Mucosa of rectum (tissue), 2 donors: Measurements from ENCODE around the gene ZNF227.

Experiments used
- H3K27ac ChIP-seq, 2 donors: one replicate each; pipeline ENCODE4 v1.7.0; 2013; ENCODE audit warnings: inconsistent platforms in 2 of 2, low read depth in 2 of 2, low read length in 2 of 2
- H3K27me3 ChIP-seq, 2 donors: one replicate each; pipeline ENCODE4 v1.7.0; 2013; ENCODE audit warnings: low read length in 2 of 2; ENCODE audit not compliant: control insufficient read depth in 2 of 2, insufficient read depth in 2 of 2
- H3K36me3 ChIP-seq, 2 donors: one replicate each; pipeline ENCODE4 v1.7.0; 2013; ENCODE audit warnings: low read length in 2 of 2; ENCODE audit not compliant: control insufficient read depth in 2 of 2, insufficient read depth in 2 of 2
- H3K4me1 ChIP-seq, 2 donors: one replicate each; pipeline ENCODE4 v1.7.0; 2013; ENCODE audit warnings: low read length in 2 of 2, mild to moderate bottlenecking in 1 of 2; ENCODE audit not compliant: control insufficient read depth in 2 of 2, insufficient read depth in 2 of 2
- H3K4me3 ChIP-seq, 2 donors: one replicate each; pipeline ENCODE4 v1.7.0; 2013; ENCODE audit warnings: low read length in 2 of 2
- H3K9ac ChIP-seq, 2 donors: one replicate each; pipeline ENCODE4 v1.7.0; 2013; ENCODE audit warnings: low read length in 2 of 2, low read depth in 1 of 2, mild to moderate bottlenecking in 1 of 2
- H3K9me3 ChIP-seq, 2 donors: one replicate each; pipeline ENCODE4 v1.7.0; 2013; ENCODE audit warnings: low read length in 2 of 2; ENCODE audit not compliant: control insufficient read depth in 2 of 2
- donor health status: healthy.
- donor health status: Normal muscosa, but diverticular disease.

The ZNF227 gene

GRCh38 chr19:44260695-44261446 lies 48.5 kb downstream of the ZNF227 start:
- Histone ChIP-seq H3K4me1 (no peaks in the 10 kb centered on the region), H3K36me3 (no peaks in the 10 kb centered on the region), H3K4me3 (peak overlapping the region; percentile 77 to 80), H3K27me3 (no peaks in the 10 kb centered on the region), H3K27ac (no peak overlapping the region), H3K9ac (peak overlapping the region in 1 of 2 donors; percentile 48), H3K9me3 (peaks cover 0 to under 1% of the 10 kb centered on the region in 2 donors)

GRCh38 chr19:44277331-44277730 lies 65.0 kb downstream of the ZNF227 start:
- Histone ChIP-seq H3K4me3 (no peak overlapping the region), H3K36me3 (peaks cover 3 to 12% of the 10 kb centered on the region in 2 donors), H3K9ac (no peak overlapping the region), H3K4me1 (no peaks in the 10 kb centered on the region), H3K27ac (no peak overlapping the region), H3K27me3 (no peaks in the 10 kb centered on the region), H3K9me3 (peaks cover 19 to 27% of the 10 kb centered on the region in 2 donors)

GRCh38 chr19:44278181-44278690 lies 65.9 kb downstream of the ZNF227 start:
- Histone ChIP-seq H3K4me1 (no peaks in the 10 kb centered on the region), H3K27ac (no peak overlapping the region), H3K9ac (no peak overlapping the region), H3K27me3 (no peaks in the 10 kb centered on the region), H3K36me3 (peaks cover 3 to 9% of the 10 kb centered on the region in 2 donors), H3K9me3 (peaks cover 24 to 31% of the 10 kb centered on the region in 2 donors), H3K4me3 (no peak overlapping the region)

- Histone ChIP-seq H3K9ac (no peak overlapping the region), H3K27ac (no peak overlapping the region), H3K4me1 (no peaks in the 10 kb centered on the region), H3K9me3 (peaks cover 17 to 25% of the 10 kb centered on the region in 2 donors), H3K4me3 (no peak overlapping the region), H3K36me3 (no peaks in the 10 kb centered on the region), H3K27me3 (no peaks in the 10 kb centered on the region)
These were observed 68.6 kb downstream of the ZNF227 start for GRCh38 chr19:44280916-44281315.

- H3K36me3 ChIP-seq = peaks cover 5 to 8% of the 10 kb centered on the region in 2 donors
These were observed 70.5 kb downstream of the ZNF227 start for GRCh38 chr19:44282846-44283245.

GRCh38 chr19:44284968-44285367 lies 72.6 kb downstream of the ZNF227 start:
- no peak overlapping the region for H3K27ac ChIP-seq
- peaks cover 28 to 39% of the 10 kb centered on the region in 2 donors for H3K9me3 ChIP-seq
- H3K4me3 ChIP-seq = no peak overlapping the region
- H3K9ac ChIP-seq = no peak overlapping the region
- no peaks in the 10 kb centered on the region for H3K27me3 ChIP-seq
- no peaks in the 10 kb centered on the region for H3K4me1 ChIP-seq
- peaks cover 26 to 27% of the 10 kb centered on the region in 2 donors for H3K36me3 ChIP-seq

More at GRCh38 chr19:44282846-44283245, 70.5 kb downstream of the ZNF227 start:
- Histone ChIP-seq H3K4me3 (no peak overlapping the region), H3K27me3 (no peaks in the 10 kb centered on the region), H3K27ac (no peak overlapping the region), H3K4me1 (no peaks in the 10 kb centered on the region), H3K9me3 (peaks cover 20 to 27% of the 10 kb centered on the region in 2 donors), H3K9ac (no peak overlapping the region)
